Measurements from ENCODE around the gene TEAD4.

- TF ChIP-seq CTCF (IDR thresholded peaks at IDR 0.05; ENCODE audit: poor library complexity) (no peak), EZH2 (IDR thresholded peaks at IDR 0.05; ENCODE audit: borderline replicate concordance) (no peak), EZH2phosphoT487 (IDR thresholded peaks at IDR 0.05; ENCODE audit: low read depth, severe bottlenecking, unreplicated experiment) (no peak)
These were observed 41.5 kb downstream of the TEAD4 start for GRCh38 chr12:3000548-3001275.

Measured in hepatocyte (in vitro differentiated cells).